Effector memory CD4-positive, alpha-beta T cell (primary cell): ENCODE results near the gene ELANE.

Experiments
- DNase-seq, 3 donors: peaks; one replicate each; pipeline ENCODE4 v3.0.0-alpha.2; 2020
- H3K27ac ChIP-seq: 2 replicates; pipeline ENCODE4 v1.7.0; 2013; ENCODE audit warnings: mild to moderate bottlenecking, low read length, moderate library complexity; ENCODE audit not compliant: insufficient read depth, poor library complexity, severe bottlenecking
- H3K27me3 ChIP-seq: replicated peaks from 2 replicates; pipeline ENCODE4 v1.7.0; 2013; ENCODE audit warnings: mild to moderate bottlenecking, low read length; ENCODE audit not compliant: insufficient read depth, control insufficient read depth, poor library complexity, severe bottlenecking
- H3K36me3 ChIP-seq: 2 replicates; pipeline ENCODE4 v1.7.0; 2013; ENCODE audit warnings: mild to moderate bottlenecking, low read length, moderate library complexity; ENCODE audit not compliant: control insufficient read depth, insufficient read depth
- H3K4me1 ChIP-seq: 2 replicates; pipeline ENCODE4 v1.7.0; 2013; ENCODE audit warnings: low read length, mild to moderate bottlenecking; ENCODE audit not compliant: control insufficient read depth, insufficient read depth, poor library complexity, severe bottlenecking
- H3K4me3 ChIP-seq: 2 replicates; pipeline ENCODE4 v1.7.0; 2013; ENCODE audit warnings: low read length, low read depth, mild to moderate bottlenecking; ENCODE audit not compliant: insufficient read depth, poor library complexity, severe bottlenecking
- H3K9me3 ChIP-seq: 2 replicates; pipeline ENCODE4 v1.7.0; 2013; ENCODE audit warnings: mild to moderate bottlenecking, low read length, moderate library complexity; ENCODE audit not compliant: control insufficient read depth
- total RNA-seq, 3 donors: gene quantifications; one replicate each; lab custom pipeline; 2026; lab: John Stamatoyannopoulos, UW

The ELANE gene
- 0 to 0.58 (median 0.09) reads per million in 3 donors for total RNA-seq

DNA sequence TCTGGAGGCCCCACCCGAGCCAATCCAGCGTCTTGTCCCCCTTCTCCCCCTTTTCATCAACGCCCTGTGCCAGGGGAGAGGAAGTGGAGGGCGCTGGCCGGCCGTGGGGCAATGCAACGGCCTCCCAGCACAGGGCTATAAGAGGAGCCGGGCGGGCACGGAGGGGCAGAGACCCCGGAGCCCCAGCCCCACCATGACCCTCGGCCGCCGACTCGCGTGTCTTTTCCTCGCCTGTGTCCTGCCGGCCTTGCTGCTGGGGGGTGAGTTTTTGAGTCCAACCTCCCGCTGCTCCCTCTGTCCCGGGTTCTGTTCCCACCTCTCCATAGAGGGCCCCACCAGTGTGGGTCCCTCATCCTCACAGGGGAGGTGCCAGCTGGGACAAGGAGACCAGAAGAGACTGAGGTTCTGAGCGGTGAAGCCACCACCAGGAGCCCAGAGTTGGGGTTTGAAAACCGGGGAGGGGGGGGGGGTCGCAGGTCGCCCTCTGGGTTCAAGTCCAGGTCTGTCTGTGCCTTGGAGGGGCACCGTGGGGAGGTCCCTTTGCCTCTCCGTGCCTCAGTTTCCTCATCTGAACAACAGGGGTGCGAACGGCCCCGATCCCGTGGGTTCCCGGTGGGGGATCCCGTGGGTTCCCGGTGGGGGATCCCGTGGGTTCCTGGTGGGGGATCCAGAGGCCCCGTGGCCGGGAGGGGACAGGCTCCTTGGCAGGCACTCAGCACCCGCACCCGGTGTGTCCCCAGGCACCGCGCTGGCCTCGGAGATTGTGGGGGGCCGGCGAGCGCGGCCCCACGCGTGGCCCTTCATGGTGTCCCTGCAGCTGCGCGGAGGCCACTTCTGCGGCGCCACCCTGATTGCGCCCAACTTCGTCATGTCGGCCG is at the start of gene ELANE:
ELANE (plus strand) TSS at position 168 of the 878 bp plus-strand sequence; CDS start at position 194, 26 bp downstream.
- Histone ChIP-seq H3K36me3 (no peaks in the 10 kb centered on the region), H3K9me3 (no peaks in the 10 kb centered on the region), H3K27ac (no peak within 1 kb of the TSS), H3K4me3 (no peak within 1 kb of the TSS), H3K4me1 (no peaks in the 10 kb centered on the region), H3K27me3 (peaks cover 30% of the 10 kb centered on the region)
- no peak for DNase-seq

DNA sequence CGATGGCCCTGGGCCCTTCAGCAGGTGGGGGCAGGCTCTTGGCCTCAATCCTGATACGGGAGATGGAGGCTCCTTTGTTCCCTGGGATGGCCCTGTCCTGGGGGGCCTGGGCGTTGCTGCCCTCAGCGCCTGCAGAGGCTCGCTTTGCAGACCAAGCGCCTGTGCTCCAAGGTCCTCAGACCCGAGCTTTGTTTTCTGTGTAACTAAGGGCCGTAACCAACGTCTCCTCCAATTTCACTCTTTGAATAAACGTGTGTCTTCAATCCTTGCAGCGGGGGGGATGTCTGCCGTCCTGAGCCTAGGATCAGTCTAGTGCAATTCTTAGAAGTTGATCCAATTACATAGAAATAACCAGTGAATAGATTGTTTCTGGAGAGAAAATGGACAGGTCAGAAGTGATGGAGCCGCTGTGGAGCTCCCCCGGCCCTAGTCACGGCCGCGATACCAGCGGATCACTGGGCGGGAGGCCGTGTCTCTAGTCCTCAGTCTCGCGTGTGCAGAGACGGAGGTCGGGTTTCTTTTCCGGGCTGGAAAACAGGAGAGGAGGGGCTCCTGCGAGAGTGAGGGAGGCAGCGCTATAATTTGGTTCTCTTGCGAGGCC is 49.5 kb upstream of the ELANE start:
- no peaks in the 10 kb centered on the region for H3K27me3 ChIP-seq
- H3K36me3 ChIP-seq: peaks cover 54% of the 10 kb centered on the region
- H3K9me3 ChIP-seq: no peaks in the 10 kb centered on the region
- peaks cover 57% of the 10 kb centered on the region for H3K4me1 ChIP-seq
- DNase-seq: no peak
- H3K4me3 ChIP-seq: no peak overlapping the region
- H3K27ac ChIP-seq: no peak overlapping the region

DNA sequence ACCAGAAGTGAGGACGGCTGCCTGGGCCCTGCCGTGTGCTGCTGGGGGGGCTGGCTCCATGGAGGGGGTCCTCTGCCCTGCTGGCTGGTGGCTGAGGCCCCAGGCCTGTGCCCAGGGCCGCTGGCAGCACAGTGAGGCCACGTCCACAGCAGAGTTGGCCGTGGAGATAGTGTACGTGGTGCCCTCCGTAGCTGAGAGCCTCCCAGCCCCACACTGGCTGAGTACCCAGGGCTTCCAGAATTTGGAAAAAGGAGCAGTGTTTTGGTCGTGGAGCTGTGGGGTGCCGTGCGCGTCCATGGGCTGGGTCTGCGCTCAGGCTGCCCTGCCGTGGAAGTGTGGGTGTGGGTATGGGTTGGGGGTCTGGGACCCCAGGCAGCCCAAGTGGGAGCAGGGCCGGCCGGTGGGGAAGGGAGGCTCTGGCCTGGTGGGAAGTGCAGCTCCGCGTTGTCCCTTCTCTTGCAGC is 49.0 kb upstream of the ELANE start:
- Histone ChIP-seq H3K4me1 (peaks cover 55% of the 10 kb centered on the region), H3K27me3 (no peaks in the 10 kb centered on the region), H3K36me3 (peaks cover 59% of the 10 kb centered on the region), H3K4me3 (no peak overlapping the region), H3K9me3 (no peaks in the 10 kb centered on the region), H3K27ac (no peak overlapping the region)
- DNase-seq: no peak

DNA sequence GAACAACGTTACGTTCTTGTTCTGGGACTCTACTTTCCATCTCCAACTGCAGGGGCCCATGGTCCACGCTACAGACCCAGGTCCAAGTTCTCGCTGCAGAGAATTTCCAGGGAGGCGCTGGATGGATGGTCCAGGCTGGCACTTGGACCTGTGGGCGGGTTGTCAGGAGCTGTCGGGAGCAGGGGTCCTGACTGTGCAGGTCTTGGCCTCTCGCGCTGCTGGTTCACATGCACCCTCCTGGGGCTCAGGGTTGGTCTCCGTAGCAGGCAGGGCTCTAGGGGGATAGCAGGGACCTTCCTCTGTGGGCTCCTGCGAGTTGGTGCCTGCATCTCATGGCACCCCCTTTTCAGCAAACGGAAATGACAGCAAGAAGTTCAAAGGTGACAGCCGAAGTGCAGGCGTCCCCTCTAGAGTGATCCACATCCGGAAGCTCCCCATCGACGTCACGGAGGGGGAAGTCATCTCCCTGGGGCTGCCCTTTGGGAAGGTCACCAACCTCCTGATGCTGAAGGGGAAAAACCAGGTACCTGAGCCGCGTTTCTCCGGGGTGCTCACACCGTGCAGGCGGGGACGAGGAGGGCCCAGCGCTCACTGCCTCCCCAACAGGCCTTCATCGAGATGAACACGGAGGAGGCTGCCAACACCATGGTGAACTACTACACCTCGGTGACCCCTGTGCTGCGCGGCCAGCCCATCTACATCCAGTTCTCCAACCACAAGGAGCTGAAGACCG is 48.3 kb upstream of the ELANE start:
- Histone ChIP-seq H3K4me1 (peaks cover 48% of the 10 kb centered on the region), H3K27ac (no peak overlapping the region), H3K27me3 (no peaks in the 10 kb centered on the region), H3K36me3 (peaks cover 66% of the 10 kb centered on the region), H3K4me3 (no peak overlapping the region), H3K9me3 (no peaks in the 10 kb centered on the region)
- no peak for DNase-seq

DNA sequence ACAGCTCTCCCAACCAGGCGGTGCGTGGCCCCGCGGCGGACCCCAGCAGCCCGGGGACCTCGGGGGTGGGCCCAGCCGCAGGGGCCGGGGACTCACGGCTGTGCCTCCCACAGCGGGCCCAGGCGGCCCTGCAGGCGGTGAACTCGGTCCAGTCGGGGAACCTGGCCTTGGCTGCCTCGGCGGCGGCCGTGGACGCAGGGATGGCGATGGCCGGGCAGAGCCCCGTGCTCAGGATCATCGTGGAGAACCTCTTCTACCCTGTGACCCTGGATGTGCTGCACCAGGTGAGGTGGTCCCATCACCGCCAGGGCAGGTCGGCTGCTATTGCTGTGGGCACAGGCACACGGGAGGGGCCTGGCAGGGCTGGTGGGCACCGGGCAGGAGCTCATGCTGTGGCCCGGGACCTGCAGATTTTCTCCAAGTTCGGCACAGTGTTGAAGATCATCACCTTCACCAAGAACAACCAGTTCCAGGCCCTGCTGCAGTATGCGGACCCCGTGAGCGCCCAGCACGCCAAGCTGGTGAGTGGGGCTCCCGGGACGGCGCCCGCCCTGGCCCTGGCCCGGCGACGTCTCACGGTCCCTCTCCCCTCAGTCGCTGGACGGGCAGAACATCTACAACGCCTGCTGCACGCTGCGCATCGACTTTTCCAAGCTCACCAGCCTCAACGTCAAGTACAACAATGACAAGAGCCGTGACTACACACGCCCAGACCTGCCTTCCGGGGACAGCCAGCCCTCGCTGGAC is 47.5 kb upstream of the ELANE start:
- Histone ChIP-seq H3K27me3 (no peaks in the 10 kb centered on the region), H3K4me1 (peaks cover 41% of the 10 kb centered on the region), H3K4me3 (no peak overlapping the region), H3K9me3 (no peaks in the 10 kb centered on the region), H3K36me3 (peaks cover 69% of the 10 kb centered on the region), H3K27ac (no peak overlapping the region)
- DNase-seq: no peak

DNA sequence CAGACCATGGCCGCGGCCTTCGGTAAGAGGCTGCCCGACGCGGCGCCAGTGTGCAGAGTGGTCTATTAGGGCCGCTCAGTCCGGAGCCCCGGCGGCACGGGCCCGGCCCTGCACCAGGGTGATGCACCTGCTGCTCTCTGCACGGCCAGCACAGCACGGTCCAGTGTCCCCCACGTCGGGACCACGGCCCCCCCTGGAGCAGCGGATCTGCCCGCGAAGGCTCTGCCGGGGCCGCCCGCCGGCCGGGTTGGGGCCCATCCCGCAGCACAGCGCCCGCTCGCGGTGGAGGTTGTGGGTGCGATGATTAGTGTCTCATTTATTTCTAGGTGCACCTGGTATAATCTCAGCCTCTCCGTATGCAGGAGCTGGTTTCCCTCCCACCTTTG is 46.9 kb upstream of the ELANE start:
- peaks cover 75% of the 10 kb centered on the region for H3K36me3 ChIP-seq
- no peak for DNase-seq
- peaks cover 36% of the 10 kb centered on the region for H3K4me1 ChIP-seq
- no peaks in the 10 kb centered on the region for H3K9me3 ChIP-seq
- no peaks in the 10 kb centered on the region for H3K27me3 ChIP-seq
- no peak overlapping the region for H3K4me3 ChIP-seq
- H3K27ac ChIP-seq: no peak overlapping the region

DNA sequence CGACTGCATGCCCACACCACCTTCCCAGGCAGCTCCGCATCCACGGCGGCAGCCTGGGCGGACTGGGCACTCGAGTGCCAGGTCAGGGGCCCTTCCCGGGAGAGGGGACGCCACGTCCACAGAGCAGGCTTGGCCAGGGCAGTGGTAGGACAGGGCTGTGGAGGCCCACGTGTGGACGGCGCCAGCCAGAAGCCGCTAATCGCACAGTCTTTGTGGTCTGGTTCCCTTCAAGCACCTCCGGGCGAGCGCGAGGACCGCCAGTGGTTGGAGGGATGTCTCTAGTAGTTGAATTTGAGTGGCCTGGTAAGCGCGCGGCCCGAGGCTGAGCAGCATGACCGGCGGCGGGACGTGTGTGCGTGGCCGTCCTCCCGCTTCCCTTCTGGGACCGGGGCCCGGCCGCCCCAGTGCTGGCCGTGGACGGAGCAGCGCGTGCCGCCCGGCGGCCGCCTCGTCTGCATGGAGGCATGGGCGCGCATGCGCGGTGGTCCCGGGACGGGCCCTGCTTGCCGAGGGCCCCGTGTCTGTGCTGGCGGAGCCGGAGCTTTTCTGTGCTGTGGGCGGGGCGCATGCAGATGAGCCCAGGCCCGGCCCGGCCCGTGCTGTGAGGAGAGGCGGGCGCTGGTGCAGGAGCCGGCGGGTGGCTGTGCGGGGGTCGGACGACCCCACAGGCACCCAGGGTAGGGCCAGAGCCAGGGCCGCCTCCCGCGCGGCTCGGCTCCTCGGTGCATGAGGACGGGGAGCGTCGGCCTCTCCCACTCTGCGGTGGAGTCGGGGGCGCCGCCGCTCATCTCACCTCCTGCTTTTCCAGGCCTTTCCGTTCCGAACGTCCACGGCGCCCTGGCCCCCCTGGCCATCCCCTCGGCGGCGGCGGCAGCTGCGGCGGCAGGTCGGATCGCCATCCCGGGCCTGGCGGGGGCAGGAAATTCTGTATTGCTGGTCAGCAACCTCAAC is 46.2 kb upstream of the ELANE start:
- H3K27ac ChIP-seq: no peak overlapping the region
- peaks cover 29% of the 10 kb centered on the region for H3K4me1 ChIP-seq
- no peak for DNase-seq
- no peaks in the 10 kb centered on the region for H3K27me3 ChIP-seq
- H3K9me3 ChIP-seq: no peaks in the 10 kb centered on the region
- H3K4me3 ChIP-seq: no peak overlapping the region
- peaks cover 82% of the 10 kb centered on the region for H3K36me3 ChIP-seq

DNA sequence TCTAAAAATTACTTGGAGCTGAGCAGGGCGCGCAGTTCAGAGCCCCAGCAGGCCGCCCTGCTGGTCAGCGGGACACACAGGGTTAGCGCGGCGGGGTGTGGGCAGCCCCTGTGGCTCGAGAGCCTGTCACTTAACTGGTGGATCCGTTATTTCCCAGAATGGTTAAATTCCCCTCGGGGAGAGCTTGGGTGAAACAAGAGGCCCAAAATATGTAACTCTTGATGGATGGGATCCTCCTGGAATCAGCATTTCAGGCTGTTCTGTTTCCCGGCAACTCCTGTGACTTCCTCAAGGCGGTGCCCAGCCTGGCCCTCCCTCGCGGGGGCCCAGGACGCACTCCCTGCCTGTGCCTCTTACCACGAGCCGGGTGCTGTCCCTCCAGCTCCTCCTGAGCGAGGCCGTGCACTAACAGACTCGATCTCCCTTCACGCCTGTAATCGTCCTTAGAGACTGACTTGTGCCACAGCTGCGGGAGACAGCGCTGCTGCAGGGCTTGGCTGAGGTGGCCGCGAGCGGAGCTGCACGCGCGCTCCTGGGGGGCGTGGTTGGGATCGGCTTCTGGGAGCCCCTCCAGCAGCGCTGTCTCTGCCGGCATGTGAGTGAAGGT is 45.2 kb upstream of the ELANE start:
- DNase-seq: no peak
- H3K27ac ChIP-seq: no peak overlapping the region
- peaks cover 18% of the 10 kb centered on the region for H3K4me1 ChIP-seq
- H3K4me3 ChIP-seq: no peak overlapping the region
- H3K27me3 ChIP-seq: no peaks in the 10 kb centered on the region
- no peaks in the 10 kb centered on the region for H3K9me3 ChIP-seq
- peaks cover 92% of the 10 kb centered on the region for H3K36me3 ChIP-seq
